ENCODE results near the gene HOXA9.
A peak's percentile ranks its signal among the peaks of the same experiment; 100 is the strongest.

Gene HOXA9

GRCh38 chr7:27187475-27188385 lies 22.4 kb upstream of the HOXA9 start:
- no peak for DNase-seq

GRCh38 chr7:27186668-27187474 lies 21.5 kb upstream of the HOXA9 start:
- DNase-seq, result no peak

GRCh38 chr7:27185854-27186667 lies 20.7 kb upstream of the HOXA9 start:
- no peak for DNase-seq

GRCh38 chr7:27185013-27185853 lies 19.9 kb upstream of the HOXA9 start, which contains the start of gene HOXA11:
TSS of gene HOXA11 (minus strand) at chr7:27185232. CDS start at chr7:27185144, 88 bp downstream.
- no peak for DNase-seq

GRCh38 chr7:27184337-27185012 lies 19.1 kb upstream of the HOXA9 start:
- DNase-seq, result peak; percentile 35

GRCh38 chr7:27183682-27184336 lies 18.5 kb upstream of the HOXA9 start:
- DNase-seq, result no peak

DNA sequence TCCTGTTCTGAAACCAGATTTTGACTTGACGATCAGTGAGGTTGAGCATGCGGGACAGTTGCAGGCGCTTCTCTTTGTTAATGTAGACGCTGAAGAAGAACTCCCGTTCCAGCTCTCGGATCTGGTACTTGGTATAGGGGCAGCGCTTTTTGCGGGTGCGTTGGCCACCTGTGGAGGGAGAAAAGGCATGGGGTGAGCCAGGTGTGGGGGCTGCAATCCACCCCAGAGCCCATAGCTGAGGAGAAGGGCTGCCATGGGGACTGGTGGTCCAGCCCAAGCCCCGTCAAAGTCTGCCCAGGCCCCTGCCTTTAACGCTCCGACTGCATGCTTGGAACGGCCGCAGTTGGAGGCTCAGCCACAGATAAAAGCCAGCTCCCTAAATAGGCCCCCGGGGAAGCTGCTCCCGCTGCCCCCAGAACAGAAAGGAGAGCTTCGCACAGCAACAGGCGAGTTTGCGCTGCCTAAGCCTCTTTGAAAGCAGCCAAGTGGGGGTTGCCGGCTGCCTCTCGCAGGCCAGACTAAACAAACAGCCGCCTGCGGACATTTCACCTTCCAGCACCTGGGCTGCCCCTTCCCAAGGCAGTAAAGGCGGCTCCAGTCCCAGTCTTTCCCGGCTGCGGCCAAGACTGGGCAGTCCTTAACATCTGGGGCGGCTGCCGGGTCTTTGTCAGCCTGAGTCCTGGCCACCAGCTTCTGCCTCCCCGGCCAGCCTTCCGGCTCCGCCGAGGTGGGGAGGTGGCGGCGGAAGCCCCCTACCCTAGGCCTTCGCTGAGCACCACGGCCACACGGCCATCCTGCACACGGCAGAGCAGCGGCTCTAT lies 17.7 kb upstream of the HOXA9 start:
- no peak for DNase-seq

GRCh38 chr7:27182285-27182841 lies 17.0 kb upstream of the HOXA9 start:
- peak; percentile 18 for DNase-seq

GRCh38 chr7:27181795-27182275 lies 16.5 kb upstream of the HOXA9 start:
- no peak for DNase-seq

- DNase-seq, result no peak
Observed at GRCh38 chr7:27180431-27181420, 15.4 kb upstream of the HOXA9 start.

DNA sequence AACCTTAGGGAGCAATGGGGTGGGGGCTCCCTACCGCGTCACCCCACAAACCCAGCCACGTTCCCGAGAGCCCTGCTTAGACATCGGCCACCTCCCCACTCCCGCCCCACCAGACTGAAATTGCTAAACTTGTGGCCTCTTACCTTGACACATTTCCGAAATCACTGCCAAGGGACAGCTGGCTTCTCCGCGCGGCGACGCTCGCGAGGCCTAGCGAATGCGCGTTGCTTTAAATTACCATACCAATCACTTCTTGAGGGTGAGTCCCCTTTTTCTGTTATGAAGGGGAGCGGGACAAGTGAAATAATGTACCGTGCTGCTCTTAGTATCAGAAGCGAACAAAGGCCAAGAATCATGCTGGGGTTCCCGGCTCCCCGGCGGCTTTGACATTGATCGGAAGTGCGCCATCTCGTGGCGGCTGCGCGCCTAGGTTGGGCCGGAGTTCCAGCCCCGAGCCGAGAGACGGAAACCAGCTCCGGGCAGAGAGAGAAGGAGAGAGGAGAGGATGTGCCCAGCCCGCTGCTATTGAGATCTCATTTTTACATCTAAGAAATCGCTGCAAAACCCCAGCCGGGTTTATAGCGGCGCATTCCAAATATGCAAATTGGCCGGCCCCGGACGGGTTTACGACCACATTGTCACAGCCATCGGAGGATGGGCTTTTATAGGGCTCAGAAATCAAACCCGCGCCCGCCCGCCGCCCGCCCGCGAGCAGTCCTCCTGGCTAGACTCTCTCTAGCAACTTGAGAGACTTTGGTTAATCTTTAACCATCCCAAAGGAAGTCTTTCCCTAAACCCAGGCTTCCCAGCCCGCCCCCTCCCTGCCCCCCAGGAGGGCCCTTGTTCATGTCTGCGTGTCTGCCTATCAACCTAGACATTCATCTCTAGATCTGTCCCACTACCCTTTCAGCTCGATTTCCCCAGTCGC lies 14.4 kb upstream of the HOXA9 start:
- no peak for DNase-seq

DNA sequence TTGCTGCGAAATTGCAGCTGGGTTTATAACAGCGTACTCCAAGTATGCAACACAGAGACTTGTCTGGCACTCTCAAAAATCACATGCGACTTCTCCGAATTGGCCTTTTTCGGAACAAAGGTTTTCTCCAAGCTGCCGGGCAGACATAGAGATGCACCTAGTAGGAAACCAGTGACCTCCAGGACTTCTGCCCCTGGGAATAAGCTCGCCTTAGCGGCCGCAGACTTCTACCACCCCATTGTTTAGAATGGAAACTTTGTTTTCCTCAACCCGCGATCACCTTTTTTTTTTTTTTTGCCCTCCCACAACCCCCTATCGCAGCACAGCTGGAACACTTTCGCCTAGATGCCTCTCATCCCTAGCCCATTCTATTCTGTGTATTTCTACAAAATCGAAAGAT lies 13.7 kb upstream of the HOXA9 start:
- no peak for DNase-seq

- DNase-seq, result no peak
Observed at GRCh38 chr7:27178366-27178765, 13.0 kb upstream of the HOXA9 start.

DNA sequence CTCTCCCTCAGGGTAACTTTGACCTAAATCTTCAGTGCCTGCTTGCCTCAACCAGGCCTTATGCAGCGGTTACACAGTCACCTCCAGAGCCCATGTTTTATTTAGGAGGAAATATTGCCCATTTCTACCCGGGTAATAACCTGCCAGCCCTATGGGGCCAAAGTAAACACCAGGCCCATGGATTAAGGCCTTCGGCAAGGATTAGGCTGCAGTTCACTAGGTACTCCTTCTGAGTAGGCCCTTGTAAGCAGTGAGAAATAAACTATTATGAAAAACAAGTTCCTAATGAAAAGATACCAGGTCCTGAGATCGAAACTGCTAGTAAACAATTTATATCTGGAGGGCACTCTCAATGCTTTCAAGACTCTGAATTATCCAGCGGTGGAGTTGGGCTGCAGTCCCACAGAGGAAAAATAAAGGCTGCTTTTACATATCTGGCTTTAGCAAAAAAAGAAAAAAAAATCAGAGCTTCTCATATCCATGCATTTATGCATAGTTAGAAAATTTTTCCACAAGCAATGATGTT lies 12.5 kb upstream of the HOXA9 start:
- DNase-seq, result no peak

- DNase-seq, result no peak
Observed at GRCh38 chr7:27176962-27177794, 11.8 kb upstream of the HOXA9 start.

DNA sequence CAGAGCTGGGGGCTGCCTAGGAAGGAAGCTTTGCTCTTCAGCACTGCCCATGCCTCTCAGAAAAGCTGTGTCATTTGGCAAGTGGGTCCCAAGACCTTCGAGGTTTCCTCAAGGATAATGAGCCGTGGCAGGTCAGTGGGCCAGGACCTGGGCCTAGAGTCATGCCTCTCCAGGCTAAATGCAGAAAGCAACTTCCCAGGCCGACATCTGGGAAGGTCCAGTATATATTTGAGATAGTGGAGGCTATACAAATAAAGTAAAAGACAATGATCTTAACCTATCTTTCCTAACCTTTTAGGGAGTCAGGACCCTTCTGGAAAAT lies 11.1 kb upstream of the HOXA9 start:
- DNase-seq, result no peak

Data from COR-L47 (cell line).